Endometrium (tissue), 2 donors: ENCODE measurements around the gene CERS6.
"Not testable (repeated sequence)": the region's sequence is repeated elsewhere in the genome, so short reads cannot be mapped to it uniquely, and the experiment has no call there.

Experiments
- FAIRE-seq: peaks from 2 replicates; lab custom pipeline; 2012; peaks lifted over from hg19 to GRCh38; lab: Jason Lieb, UNC
- donor health status: control.
- donor health status: control.

CERS6 gene

GRCh38 chr2:168642873-168643272 is 186.8 kb downstream of the CERS6 start:
- no peak for FAIRE-seq

GRCh38 chr2:168643979-168644378 is 187.9 kb downstream of the CERS6 start:
- no peak for FAIRE-seq

DNA sequence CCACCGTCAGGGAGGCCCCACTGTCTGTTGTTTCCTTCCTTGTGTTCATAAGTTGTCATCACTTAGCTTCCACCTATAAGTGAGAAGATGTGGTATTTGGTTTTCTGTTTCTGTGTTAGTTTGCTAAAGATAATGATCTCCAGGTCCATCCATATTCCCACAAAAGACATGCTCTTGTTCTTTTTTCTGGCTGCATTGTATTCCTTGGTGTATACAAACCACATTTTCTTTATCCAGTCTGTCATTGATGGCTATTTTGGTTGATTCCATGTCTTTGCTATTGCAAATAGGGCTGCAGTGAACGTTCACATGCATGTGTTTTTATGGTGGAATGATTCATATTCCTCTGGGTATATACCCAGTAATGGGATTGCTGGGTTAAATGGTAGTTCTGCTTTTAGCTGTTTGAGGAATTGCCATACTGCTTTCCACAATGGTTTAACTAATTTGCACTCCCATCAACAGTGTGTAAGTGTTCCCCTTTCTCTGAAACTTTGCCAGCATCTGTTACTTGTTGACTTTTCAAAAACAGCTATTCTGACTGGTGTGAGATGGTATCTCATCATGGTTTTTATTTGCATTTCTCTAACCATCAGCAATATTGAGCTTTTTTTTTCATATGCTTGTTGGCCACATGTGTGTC is 189.7 kb downstream of the CERS6 start:
- no peak for FAIRE-seq

DNA sequence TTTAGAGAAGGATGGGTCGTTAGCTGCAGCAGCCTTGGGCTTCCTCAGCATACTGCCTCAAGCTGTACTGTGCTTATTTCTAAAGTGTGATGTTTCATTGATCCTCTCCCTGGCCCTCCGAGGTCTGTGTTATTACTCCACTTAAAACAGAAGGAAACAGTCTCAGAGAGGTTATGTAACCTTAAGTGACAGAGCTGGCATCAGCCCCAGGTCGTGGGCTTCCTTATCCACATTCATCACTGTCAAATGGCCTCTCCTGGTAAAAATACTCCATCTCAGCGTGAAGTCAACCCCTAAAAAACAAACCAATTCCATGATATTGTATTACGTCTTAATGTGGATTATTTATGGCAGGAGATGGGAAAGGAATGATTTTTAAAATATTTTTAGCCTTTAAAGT is 193.0 kb downstream of the CERS6 start:
- FAIRE-seq, result no peak

GRCh38 chr2:168649562-168649961 is 193.5 kb downstream of the CERS6 start:
- no peak for FAIRE-seq

GRCh38 chr2:168650139-168650538 is 194.1 kb downstream of the CERS6 start:
- FAIRE-seq, result no peak

- FAIRE-seq, result no peak
Measured at GRCh38 chr2:168650781-168651180, 194.7 kb downstream of the CERS6 start.

- no peak for FAIRE-seq
Measured at GRCh38 chr2:168652997-168653921, 197.2 kb downstream of the CERS6 start.

DNA sequence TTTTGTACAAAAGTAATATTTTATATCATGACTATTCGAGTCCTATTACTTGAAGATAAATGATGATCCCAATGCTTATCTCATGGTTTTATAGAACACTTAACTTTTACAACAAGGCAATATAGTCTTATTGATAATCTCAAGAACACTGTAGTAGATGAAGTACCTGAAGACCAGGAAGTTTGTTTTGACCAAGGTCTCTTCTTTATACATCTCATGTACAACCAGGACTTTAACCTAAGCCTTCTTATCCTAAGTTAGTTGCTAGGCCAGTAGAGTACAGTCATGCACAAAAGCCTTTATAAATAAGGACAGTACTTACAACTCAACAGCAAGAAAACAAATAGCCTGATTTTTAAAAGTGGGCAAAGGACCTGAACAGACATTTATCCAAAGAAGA is 198.6 kb downstream of the CERS6 start:
- no peak for FAIRE-seq

GRCh38 chr2:168655207-168655606 is 199.1 kb downstream of the CERS6 start:
- FAIRE-seq, result no peak

- not testable (repeated sequence) for FAIRE-seq
Measured at GRCh38 chr2:168657378-168657777, 201.3 kb downstream of the CERS6 start.

- FAIRE-seq, result no peak
Measured at GRCh38 chr2:168658706-168659105, 202.6 kb downstream of the CERS6 start.

GRCh38 chr2:168660870-168661862 is 205.1 kb downstream of the CERS6 start:
- FAIRE-seq, result no peak

DNA sequence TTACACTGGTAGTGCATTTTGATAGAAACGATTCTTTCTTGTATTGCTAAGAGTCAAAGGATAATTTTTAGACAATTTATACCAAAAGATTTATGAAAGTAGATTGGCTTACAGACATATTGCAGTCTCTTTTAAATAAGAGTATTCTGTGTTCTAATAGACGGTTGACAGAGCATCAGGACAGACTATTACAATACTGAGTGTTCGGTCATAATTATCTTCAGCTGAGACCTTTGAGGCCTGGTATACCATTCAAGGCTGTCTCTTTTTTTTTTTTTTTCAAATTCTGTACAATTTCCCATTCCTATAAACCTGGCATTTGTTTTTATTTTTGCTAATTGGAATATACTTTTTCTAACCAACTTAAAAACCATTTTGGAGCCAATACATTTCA is 205.8 kb downstream of the CERS6 start:
- no peak for FAIRE-seq

DNA sequence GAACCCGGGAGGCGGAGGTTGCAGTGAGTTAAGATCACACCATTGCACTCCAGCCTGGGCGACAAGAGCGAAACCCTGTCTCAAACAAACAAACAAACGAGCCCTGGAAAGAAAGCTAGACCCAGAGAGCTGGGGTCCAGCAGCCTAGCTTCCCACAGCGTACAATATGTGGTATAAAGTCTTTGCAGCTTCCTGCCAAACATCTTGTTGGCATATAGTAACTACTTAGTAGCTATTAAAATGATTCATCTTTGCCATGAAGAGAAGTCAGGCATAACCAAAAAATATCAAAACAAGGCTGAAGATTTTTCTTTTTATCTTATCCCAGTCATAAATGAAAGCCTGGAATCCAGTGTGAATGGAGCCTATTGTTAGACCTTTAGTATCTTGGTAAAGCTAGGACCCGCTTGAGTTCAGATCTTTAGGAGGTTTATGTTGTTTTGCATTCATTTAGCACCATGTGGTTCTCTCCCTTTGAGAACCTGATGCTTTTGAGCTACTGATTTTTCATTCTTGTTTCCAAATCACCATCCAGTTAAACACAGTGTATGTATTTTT is 206.7 kb downstream of the CERS6 start:
- no peak for FAIRE-seq

DNA sequence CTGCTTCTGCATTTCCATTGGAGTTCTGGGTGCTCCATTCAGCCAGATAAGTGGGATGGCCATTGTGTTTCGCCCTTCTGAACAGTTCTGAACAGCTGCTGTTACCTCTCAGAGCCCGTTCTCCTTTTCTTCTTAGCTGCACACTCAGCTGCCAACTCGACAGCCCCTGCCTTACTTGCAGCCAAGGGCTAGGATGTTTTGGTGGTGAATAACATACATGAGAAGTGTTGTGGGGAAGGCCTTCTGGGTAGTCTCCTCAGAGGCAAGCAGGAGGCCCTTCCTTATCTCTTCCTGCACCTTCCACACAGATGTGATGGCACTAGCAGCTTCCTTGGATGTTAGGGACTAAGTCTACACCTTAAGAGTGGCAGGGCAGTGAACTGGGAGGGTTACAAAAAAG is 207.9 kb downstream of the CERS6 start:
- FAIRE-seq, result no peak

DNA sequence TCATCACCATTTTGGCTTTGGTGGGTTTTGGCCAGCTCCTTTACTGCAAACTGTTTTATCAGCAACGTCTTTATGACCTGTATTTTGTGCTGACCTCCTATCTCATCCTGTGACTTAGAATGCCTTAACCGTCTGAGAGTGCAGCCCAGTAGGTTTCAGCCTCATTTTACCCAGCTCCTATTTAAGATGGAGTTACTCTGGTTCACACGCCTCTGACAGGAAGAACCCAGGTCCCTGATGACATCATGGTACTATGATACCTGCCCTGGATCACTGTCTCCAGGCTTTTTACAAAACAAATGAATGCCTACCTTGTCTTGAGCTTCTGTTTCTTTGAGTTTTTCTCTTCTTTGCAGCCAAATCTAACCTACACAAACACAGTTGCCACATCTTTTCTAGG is 208.6 kb downstream of the CERS6 start:
- FAIRE-seq, result not testable (repeated sequence)

DNA sequence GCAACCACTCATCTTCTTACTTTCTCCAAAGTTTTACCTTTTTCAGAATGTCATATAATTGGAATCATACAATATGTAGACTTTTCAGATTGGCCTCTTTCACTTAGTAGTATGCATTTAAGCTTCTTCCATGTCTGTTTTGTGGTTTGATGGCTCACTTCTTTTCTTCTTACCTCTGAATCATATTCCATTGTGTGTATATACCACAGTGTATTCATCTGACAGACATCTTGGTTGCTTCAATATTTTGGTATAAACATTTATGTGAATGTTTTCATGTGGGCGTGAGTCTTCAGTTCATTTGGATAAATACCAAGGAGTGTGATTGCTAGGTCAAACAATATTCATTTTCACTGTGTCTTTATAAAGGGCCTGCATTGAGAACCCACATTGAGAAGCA is 210.3 kb downstream of the CERS6 start:
- no peak for FAIRE-seq

GRCh38 chr2:168667156-168667555 is 211.1 kb downstream of the CERS6 start:
- FAIRE-seq, result no peak

GRCh38 chr2:168669151-168669550 is 213.1 kb downstream of the CERS6 start:
- FAIRE-seq, result no peak

DNA sequence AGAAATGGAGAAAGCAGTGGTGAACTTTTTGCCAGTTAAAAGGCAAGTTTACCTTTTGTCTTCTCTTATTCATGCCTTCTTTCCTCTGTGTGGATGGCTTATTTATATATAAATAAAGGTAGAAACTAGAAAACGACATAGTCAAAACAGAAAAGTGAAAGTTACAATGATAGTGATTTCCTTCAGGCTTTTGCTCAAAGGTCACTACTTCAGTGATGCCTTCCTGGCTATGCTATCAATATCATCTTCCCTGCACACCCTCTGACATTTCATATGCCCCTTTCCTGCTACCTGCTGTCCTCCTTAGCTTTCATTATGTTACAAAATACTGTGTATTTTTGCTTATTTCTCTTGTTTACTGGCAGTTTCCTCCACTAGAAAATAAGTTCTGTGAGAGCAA is 214.4 kb downstream of the CERS6 start:
- no peak for FAIRE-seq

DNA sequence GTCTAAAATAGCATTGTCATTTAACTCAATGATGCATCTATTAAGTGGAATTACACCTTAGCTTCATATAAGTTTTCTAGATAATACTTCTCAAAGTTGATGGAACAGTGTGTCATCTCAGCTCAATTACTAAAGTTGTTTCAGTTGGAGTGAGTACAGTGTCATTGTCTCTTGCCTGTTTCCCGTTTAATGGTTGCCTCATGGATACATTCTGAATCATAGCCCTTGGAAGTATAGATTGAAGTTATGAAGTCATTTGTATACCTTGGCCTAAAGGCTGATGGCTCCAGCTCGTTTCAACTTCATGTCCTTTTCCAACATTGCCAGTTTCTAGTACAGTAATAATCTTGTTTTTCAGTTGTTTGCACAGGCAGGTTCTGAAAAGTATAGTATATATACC is 215.9 kb downstream of the CERS6 start:
- FAIRE-seq, result no peak
